Lung (tissue), 12 donors: Measurements from ENCODE around the gene CHRDL2. TPM values are rescaled to one million over a fixed set of nuclear protein-coding genes. Genes with fewer than 3 reads are reported as not detected.
A peak's percentile ranks its signal among the peaks of the same experiment; 100 is the strongest.

Experiments used
- ATAC-seq: fragments of 200-7000 bp; cut with Tn5 transposase; one replicate; pipeline ENCODE4 v1.9.1; 2020; ENCODE audit warnings: moderate number of reproducible peaks; ENCODE audit not compliant: insufficient read depth, low FRiP score
- DNase-seq, 3 donors: peaks; one replicate each; pipeline ENCODE4 v3.0.0-alpha.2; 2013 to 2017
- H3K27ac ChIP-seq, 2 donors: one replicate each; pipeline ENCODE4 v1.5.1; 2013; ENCODE audit warnings: mild to moderate bottlenecking in 2 of 2, moderate library complexity in 2 of 2, control low read depth in 1 of 2, inconsistent platforms in 1 of 2, low read depth in 1 of 2, low read length in 1 of 2
- H3K27me3 ChIP-seq, 3 donors: one replicate each; pipeline ENCODE4 v1.5.1; 2013; ENCODE audit warnings: low read length in 2 of 3; ENCODE audit not compliant: control insufficient read depth in 3 of 3, insufficient read depth in 3 of 3
- H3K36me3 ChIP-seq, 4 donors: one replicate each; pipeline ENCODE4 v1.5.1; 2013; ENCODE audit warnings: low read length in 4 of 4, mild to moderate bottlenecking in 1 of 4, moderate library complexity in 1 of 4; ENCODE audit not compliant: control insufficient read depth in 4 of 4, insufficient read depth in 4 of 4
- H3K4me1 ChIP-seq, 5 donors: one replicate each; pipeline ENCODE4 v1.5.1; 2013; ENCODE audit warnings: low read length in 5 of 5, mild to moderate bottlenecking in 2 of 5, moderate library complexity in 1 of 5; ENCODE audit not compliant: control insufficient read depth in 5 of 5, insufficient read depth in 5 of 5
- H3K4me3 ChIP-seq: one replicate; pipeline ENCODE4 v1.5.1; 2013; ENCODE audit warnings: mild to moderate bottlenecking, control low read depth, moderate library complexity
- H3K9ac ChIP-seq, 2 donors: one replicate each; pipeline ENCODE4 v1.5.1; 2013; ENCODE audit warnings: low read length in 2 of 2, control low read depth in 1 of 2; ENCODE audit not compliant: insufficient read depth in 1 of 2
- H3K9me3 ChIP-seq, 4 donors: one replicate each; pipeline ENCODE4 v1.5.1; 2013; ENCODE audit warnings: low read length in 3 of 4, mild to moderate bottlenecking in 1 of 4, moderate library complexity in 1 of 4; ENCODE audit not compliant: control insufficient read depth in 4 of 4, insufficient read depth in 3 of 4
- CTCF ChIP-seq: IDR thresholded peaks from 2 replicates; pipeline ENCODE4 v1.5.1; 2012; ENCODE audit warnings: mild to moderate bottlenecking; ENCODE audit errors: control extremely low read depth, extremely low read depth
- WGBS, 2 donors: extraction: QIAGEN DNeasy Blood & Tissue Kit; methylation state at CpG; one replicate each; pipeline ENCODE4 v1.1.7; 2013; 5-methylcytosine and 5-hydroxymethylcytosine counted together
- polyA plus RNA-seq, 2 donors: library from polyadenylated mRNA; stranded (reverse); fragments of 200-250 nt; gene quantifications; one replicate each; pipeline ENCODE4 v1.2.1, GENCODE V29; 2013
- total RNA-seq, 2 donors: library from RNA; depleted of rRNA in 1 of 2; stranded (reverse); fragments of >200 nt in 1 of 2; gene quantifications; one replicate each; pipeline ENCODE4 v1.2.1, GENCODE V29; 2014 to 2021
- donor health status: control.
- donor health status: control.
- donor health status: Bipolar disorder and iron deficiency.
- donor health status: healthy.
- donor health status: DM: yes; HTN: yes; CAD: no.

Gene CHRDL2
- total and polyA plus RNA-seq, 4 donors: 1.7 to 5.9 (median 4.8) TPM

DNA sequence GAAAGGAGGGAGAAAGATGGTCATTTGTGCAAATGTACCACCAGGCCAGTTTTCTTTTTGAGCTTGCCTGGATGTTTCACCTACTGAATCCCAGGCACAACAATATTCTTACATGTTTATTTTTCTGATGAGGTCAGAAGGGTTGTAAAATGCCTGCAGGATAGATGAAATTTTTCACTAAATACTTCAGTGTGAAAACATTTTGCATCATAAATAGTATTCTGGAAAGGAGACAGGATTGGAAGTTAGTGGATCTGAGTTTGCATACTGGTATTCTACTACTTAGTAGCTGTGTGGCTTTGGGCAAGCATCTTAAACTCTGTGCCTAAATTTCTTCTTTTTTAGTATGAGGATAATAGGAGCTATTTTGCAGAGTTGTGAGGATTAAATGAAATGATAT, 42.2 kb upstream of the CHRDL2 start:
- Histone ChIP-seq H3K27me3 (no peaks in the 10 kb centered on the region), H3K36me3 (no peaks in the 10 kb centered on the region), H3K9me3 (no peaks in the 10 kb centered on the region), H3K9ac (no peak overlapping the region), H3K27ac (no peak overlapping the region), H3K4me1 (peaks cover 0 to 11% (median 5%) of the 10 kb centered on the region in 5 donors), H3K4me3 (no peak overlapping the region)
- DNase-seq (no peak), ATAC-seq (no peak)
- no peak for TF ChIP-seq CTCF

- DNase-seq: no peak
- WGBS, 2 donors: 93 to 96% methylated on average over 3 of the region's 3 CpGs
- no peak overlapping the region for H3K27ac ChIP-seq
- TF ChIP-seq CTCF: no peak
- no peaks in the 10 kb centered on the region for H3K36me3 ChIP-seq
- H3K4me1 ChIP-seq: peaks cover 0 to 7% (median 4%) of the 10 kb centered on the region in 5 donors
- no peak for ATAC-seq
- H3K9ac ChIP-seq: no peak overlapping the region
- no peaks in the 10 kb centered on the region for H3K9me3 ChIP-seq
- H3K4me3 ChIP-seq: no peak overlapping the region
- H3K27me3 ChIP-seq: no peaks in the 10 kb centered on the region
Measured at GRCh38 chr11:74771139-74771538, 39.9 kb upstream of the CHRDL2 start.

- peaks cover 0 to 7% (median 4%) of the 10 kb centered on the region in 5 donors for H3K4me1 ChIP-seq
Measured at GRCh38 chr11:74770456-74770855, 39.2 kb upstream of the CHRDL2 start.

More at GRCh38 chr11:74770456-74770855, 39.2 kb upstream of the CHRDL2 start:
- H3K9me3 ChIP-seq: no peaks in the 10 kb centered on the region
- H3K27me3 ChIP-seq: no peaks in the 10 kb centered on the region
- H3K36me3 ChIP-seq: no peaks in the 10 kb centered on the region
- ATAC-seq (no peak), DNase-seq (peak in 1 of 3 donors; percentile 33)
- 39 to 41% methylated on average over 5 of the region's 5 CpGs for WGBS, 2 donors
- H3K27ac ChIP-seq: no peak overlapping the region
- no peak for TF ChIP-seq CTCF
- H3K4me3 ChIP-seq: no peak overlapping the region
- no peak overlapping the region for H3K9ac ChIP-seq
